Measurements from ENCODE around the gene HIRIP3. TPM values are rescaled to one million over a fixed set of nuclear protein-coding genes. Genes with fewer than 3 reads are reported as not detected.

HIRIP3 gene
- total RNA-seq, 4 donors from 2014 or later: 11.9 to 15.3 (median 14.2) TPM

- no peak for TF ChIP-seq CTCF (IDR thresholded peaks at IDR 0.05; ENCODE audit: low read depth)
Measured at GRCh38 chr16:29963021-29963743, 32.2 kb downstream of the HIRIP3 start.

GRCh38 chr16:29962344-29962994 lies 32.9 kb downstream of the HIRIP3 start:
- TF ChIP-seq CTCF (IDR thresholded peaks at IDR 0.05; ENCODE audit: low read depth): no peak

GRCh38 chr16:29961479-29962343 lies 33.7 kb downstream of the HIRIP3 start, which contains the start of gene TMEM219:
TMEM219 (plus strand) TSS chr16:29962079; CDS start chr16:29963144, 1,065 bp downstream.
- no peak for TF ChIP-seq CTCF (IDR thresholded peaks at IDR 0.05; ENCODE audit: low read depth)

- TF ChIP-seq CTCF (IDR thresholded peaks at IDR 0.05; ENCODE audit: low read depth): no peak
Measured at GRCh38 chr16:29961127-29961478, 34.3 kb downstream of the HIRIP3 start.

GRCh38 chr16:29959293-29959692 lies 36.1 kb downstream of the HIRIP3 start:
- no peak for TF ChIP-seq CTCF (IDR thresholded peaks at IDR 0.05; ENCODE audit: low read depth)

GRCh38 chr16:29958756-29959155 lies 36.7 kb downstream of the HIRIP3 start:
- no peak for TF ChIP-seq CTCF (IDR thresholded peaks at IDR 0.05; ENCODE audit: low read depth)

All from subcutaneous adipose tissue (tissue), 4 donors.